Measurements from ENCODE around the gene VAT1L.
A peak's percentile ranks its signal among the peaks of the same experiment; 100 is the strongest.

The VAT1L gene

DNA sequence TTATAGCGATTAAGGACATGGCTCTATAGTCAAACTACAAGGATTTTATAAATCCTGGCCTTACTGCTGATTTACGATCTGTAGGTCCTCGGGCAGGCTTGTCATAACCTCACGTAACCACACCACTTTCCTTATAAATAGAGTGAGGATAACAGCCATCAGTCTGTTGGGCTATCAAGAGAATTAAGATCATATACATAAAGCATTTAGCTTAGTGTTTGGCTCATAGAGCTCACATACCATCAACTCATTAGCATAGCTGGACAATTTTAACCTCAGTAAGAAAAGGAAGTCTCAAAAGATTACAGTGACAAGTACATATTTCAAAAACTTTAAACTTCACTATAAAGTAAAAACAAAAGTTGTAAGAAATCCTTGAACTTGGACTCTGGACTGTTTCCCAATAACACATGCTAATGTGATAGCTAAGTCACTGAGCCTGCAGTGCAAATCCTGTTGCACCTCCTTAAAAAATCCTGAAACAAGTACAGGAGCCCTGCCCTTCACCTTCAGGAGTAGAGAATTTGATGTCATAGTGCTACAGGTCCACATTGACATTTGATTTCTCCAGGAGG is 213.2 kb downstream of the VAT1L start:
- no peak for DNase-seq

DNA sequence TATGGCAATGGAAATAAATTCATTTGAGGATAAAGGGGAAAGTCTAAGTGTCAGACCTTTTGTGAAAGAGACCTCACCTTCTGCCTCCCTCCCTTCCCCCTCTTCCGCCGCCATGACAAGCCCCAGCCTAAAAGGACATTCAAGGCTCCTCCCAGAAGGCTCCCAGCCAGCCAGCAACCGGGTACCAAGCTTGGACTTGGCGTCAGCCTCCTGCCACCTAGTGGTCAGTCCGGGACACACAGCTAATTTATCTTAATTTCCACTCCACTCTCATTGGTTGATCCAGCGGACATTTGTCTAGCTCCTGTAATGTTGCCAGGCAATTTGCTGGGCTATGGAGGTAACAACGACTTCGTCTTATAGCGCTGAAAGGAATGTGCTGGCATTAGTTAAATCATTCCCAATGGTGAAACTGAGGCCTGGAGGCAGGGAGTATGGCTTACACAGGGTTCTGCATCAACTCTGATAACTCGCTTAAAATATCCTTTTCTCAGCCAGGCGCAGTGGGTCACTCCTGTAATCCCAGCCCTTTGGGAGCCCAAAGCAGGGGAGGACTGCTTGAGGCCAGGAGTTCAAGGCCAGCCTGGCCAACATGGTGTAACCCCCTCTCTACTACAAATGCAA is 214.7 kb downstream of the VAT1L start:
- DNase-seq: peak; percentile 67

DNA sequence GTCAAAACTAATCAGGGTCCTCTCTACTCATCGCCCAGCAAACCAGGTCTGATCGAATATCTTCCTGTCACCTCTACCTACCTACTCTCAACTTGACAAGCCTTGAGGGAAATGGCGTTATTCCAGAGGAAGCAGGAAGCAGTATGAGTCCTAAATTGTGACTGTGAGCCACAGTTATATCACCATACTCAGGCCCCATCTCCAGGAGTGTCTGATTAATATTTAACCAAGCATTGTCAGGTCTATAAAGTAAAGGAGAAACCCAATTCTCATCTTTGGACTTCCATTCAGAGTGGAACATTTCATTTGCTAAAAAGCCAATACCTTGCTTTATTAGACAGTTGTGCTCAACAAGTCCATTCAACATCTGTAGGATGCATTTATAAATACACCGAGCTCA is 216.2 kb downstream of the VAT1L start:
- no peak for DNase-seq

DNA sequence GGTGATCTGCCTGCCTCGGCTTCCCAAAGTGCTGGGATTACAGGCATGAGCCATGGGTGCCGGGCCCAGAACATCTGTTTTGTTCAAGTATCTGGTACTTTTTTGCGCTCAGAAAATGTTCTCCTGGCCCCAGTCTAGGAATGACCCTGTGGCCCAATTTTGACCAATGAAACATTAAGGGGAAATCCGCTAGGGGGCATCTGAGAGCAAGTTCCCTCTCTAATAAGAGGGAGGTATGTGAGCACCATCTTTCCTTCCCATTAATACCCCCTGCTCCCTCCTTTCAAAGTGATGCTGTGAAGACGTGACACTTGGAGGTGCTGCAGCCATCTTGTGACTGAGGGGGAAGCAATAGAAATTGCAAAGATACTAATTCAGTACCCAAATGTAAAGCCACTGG is 217.5 kb downstream of the VAT1L start:
- no peak for DNase-seq

DNA sequence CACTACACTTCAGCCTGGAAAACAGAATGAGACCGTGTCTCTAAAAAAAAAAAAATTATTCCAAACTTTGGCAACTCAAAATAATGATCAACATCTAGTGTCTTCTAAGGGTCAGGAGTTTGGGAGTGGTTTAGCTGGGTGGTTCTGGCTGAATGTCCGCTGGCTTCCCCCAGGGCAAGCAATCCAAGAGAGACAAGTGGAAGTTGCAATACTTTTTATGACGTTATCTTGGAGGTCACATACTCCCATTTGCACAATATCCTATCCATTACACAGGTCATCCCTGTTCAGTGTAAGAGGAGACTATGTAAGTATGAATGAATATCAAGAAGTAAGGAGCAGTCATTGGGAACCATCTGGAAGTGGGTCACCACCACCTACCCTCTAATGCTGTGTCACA is 218.8 kb downstream of the VAT1L start:
- DNase-seq: no peak

DNA sequence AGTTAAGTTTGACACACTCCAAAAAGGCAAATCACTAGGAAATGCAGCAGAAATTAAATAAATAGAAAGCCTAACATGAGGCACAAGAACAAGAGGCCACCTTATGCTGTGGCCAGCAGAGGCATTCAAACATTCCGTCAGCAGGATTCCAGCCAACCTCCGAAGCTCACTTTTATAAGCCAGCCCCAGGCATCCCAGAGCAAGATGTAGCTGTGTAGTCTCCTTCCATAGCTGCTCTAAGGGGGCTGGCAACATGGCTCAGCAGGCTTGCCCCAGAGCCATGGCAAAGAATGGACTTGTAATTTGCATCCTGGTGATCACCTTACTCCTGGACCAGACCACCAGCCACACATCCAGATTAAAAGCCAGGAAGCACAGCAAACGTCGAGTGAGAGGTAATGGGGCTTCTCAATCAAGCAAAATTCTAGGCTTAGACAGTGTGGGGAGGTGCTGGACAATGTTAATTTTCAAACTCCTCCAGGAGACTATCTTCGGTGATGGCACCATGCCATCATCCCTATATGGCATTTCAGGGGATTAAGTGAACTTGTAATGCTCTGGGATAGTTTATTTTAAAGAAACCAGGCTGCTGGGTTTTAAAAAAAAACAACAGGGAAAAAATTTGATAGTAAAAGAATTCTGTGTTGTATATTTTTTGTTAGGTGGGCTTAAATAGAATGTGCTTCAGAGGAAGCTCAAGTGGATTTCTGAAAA is 234.1 kb downstream of the VAT1L start, which contains the start of gene CLEC3A:
Gene CLEC3A, plus strand, starts transcription at position 202 of the 714 bp plus-strand sequence. Its CDS starts 79 bp downstream, at position 281.
- no peak for DNase-seq

DNA sequence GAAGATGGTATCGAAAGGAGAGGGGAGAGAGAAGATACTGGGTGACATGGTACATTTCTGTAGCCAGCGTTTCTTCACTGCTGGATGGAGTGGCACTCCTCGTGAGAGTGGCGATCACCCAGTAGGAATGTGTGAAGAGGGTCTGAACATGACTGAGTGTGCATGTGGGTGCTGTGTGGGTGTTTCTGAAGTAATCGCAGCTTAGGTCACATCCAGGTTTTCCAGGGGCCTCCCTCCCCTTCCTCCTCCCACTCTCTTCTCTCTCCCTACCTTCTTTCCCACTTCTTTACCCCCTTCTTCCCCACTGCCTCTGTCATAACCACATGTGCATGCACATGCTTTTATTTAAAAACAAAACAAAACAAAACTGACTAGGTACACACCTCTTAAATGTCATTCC is 235.8 kb downstream of the VAT1L start:
- DNase-seq: no peak

DNA sequence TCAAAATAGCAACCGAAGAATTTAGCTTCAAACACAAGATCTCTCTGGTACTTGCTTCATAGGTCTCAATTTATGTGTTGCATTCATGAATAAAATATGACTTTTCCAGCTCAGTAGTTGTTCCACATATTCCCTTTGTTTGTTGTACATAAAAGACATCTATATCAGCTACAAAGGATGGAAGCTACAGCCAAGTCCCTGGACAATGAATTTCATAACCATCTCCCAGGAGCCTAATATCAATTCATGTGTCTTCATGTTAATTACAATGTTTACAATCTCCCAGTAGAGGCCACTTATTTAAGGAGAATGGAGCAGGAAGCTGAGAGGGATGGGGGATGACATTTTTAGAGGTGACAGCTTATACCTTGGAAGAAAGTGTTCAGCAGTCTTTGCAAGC is 237.3 kb downstream of the VAT1L start:
- no peak for DNase-seq

DNA sequence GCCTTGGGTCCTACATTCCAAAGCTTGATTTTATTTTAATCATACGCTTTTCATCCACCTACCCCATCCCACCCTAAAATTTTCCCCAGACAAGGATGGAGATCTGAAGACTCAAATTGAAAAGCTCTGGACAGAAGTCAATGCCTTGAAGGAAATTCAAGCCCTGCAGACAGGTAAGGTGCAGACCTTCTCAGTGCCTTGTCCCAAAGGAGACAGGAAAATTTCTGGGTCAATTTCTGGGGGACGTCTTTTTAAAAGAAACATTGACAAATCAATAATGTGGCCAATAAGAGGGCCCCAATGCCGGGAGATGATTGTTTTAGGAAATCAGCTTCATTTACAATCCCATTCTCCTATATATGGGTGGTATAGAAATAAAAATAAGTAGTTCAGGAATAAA is 239.7 kb downstream of the VAT1L start:
- no peak for DNase-seq
